Urinary bladder (tissue), 4 donors: ENCODE results near the gene NAT8L. TPM values are rescaled to one million over a fixed set of nuclear protein-coding genes. Genes with fewer than 3 reads are reported as not detected.

ENCODE experiments used
- DNase-seq: peaks from one replicate; pipeline ENCODE4 v3.0.0-alpha.2; 2015; ENCODE audit errors: extremely low spot score
- H3K27ac ChIP-seq: one replicate; pipeline ENCODE4 v1.5.1; 2013; ENCODE audit warnings: low read depth, mild to moderate bottlenecking, moderate library complexity
- H3K36me3 ChIP-seq: one replicate; pipeline ENCODE4 v1.6.1; 2013; ENCODE audit warnings: mild to moderate bottlenecking, moderate library complexity; ENCODE audit not compliant: insufficient read depth
- H3K4me1 ChIP-seq: one replicate; pipeline ENCODE4 v1.6.1; 2013; ENCODE audit warnings: mild to moderate bottlenecking, moderate library complexity; ENCODE audit not compliant: insufficient read depth
- H3K4me3 ChIP-seq: one replicate; pipeline ENCODE4 v1.5.1; 2013; ENCODE audit warnings: low read depth, low read length
- WGBS: extraction: QIAGEN DNeasy Blood & Tissue Kit; methylation state at CpG from one replicate; pipeline ENCODE4 v1.1.7; 2013; 5-methylcytosine and 5-hydroxymethylcytosine counted together
- polyA plus RNA-seq: library from polyadenylated mRNA; stranded (reverse); fragments of 200-250 nt; gene quantifications from one replicate; pipeline ENCODE4 v1.2.3, GENCODE V29; 2013
- total RNA-seq: library from RNA; depleted of rRNA; stranded (reverse); fragments of >200 nt; gene quantifications from one replicate; pipeline ENCODE4 v1.2.3, GENCODE V29; 2014
- donor health status: healthy with polysubstance abuse.
- donor health status: healthy.

Gene NAT8L
- total and polyA plus RNA-seq, 2 donors: 0.16 to 0.82 TPM

DNA sequence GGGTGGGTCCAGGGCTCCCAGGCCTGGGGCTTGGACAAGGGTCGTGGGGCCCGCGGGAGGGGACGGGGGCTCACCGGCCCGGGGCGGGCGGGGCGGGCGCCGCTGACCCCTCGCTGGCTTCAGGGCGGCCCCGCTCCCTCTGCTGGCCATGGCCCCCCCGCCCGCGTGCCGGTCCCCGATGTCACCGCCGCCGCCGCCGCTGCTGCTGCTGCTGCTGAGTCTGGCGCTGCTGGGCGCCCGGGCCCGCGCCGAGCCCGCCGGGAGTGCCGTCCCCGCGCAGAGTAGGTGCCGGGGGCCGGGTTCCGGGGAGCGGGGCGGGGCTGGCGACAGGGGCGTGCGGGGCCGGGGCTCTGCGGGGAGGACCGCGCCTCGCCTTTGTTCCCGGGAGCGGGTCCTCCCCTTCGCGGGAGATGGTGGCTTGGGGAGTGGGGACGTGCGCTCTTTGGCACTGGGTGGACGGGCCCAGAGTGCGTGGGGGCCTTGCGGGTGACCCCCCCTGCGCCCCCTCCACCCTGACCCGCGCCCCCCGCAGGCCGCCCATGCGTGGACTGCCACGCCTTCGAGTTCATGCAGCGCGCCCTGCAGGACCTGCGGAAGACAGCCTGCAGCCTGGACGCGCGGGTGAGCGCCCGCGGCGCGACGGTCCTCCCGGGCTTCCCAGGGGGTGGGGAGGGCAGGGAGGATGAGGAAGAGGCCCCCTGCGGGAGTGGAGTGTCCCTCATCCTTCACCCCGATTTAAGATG, 16.8 kb upstream of the NAT8L start:
- Histone ChIP-seq H3K4me3 (peak overlapping the region; percentile 88), H3K27ac (no peak overlapping the region), H3K36me3 (no peaks in the 10 kb centered on the region), H3K4me1 (peaks cover 9% of the 10 kb centered on the region)
- WGBS: 1% methylated on average over 72 of the region's 80 CpGs
- DNase-seq: no peak

DNA sequence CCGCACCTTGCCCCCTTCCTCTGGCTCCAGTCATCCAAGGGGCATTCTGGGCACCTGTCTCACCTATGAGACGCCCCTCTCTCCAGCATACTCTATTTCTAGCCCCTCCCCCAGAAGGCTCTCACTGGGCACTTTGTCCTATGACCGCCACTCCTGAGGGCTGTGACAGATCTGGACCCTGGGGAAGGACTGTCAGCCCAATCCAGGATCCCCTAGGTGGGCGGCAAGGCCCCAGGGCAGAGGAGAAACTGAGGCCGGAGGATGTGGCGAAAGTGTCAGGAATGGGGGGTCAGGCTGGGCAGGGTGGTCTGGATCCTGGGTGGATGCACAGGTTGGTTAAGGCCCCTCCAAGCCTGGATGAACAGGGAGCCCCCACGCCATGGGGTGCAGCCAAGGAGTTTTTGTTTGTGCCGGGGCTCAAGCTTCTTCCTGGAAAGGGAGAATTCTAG, 16.2 kb upstream of the NAT8L start:
- 87% methylated on average over 8 of the region's 8 CpGs for WGBS
- Histone ChIP-seq H3K27ac (no peak overlapping the region), H3K4me1 (peaks cover 9% of the 10 kb centered on the region), H3K4me3 (no peak overlapping the region), H3K36me3 (no peaks in the 10 kb centered on the region)
- no peak for DNase-seq

DNA sequence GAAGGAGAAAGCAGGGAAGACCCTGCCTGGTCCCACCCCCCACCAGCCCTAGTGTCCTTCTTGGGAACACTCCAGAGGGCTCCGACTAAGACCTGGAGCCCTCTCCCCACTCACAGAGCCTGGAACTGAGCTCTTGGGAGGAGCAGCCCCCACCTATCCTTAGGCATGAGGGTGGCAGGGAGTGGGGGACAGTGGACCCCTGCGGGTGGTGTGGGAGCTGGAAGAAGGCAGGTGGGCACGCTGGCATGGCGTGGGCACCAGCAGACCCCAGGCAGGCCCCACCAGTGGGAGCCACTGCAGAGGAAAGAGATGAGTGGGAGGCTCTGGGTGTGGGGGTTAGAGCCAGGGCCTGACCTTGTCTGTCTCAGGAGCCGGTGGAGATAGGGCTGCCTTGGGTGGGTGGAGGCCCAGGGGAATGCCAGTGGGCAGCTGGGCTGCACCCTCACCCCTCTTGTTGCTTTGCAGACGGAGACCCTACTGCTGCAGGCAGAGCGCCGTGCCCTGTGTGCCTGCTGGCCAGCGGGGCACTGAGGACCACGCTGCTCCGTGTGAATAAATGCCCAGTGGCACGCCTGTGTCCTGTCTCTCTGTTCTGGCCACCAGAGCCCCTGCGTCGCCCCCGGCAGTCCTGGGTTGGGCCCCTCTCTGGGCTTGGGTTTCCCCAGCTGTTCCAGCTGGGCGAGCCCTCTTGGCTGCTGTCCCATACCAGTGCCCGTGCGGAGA, 15.6 kb upstream of the NAT8L start:
- DNase-seq: no peak
- Histone ChIP-seq H3K4me3 (no peak overlapping the region), H3K4me1 (peaks cover 9% of the 10 kb centered on the region), H3K27ac (no peak overlapping the region), H3K36me3 (no peaks in the 10 kb centered on the region)
- 89% methylated on average over 18 of the region's 18 CpGs for WGBS

DNA sequence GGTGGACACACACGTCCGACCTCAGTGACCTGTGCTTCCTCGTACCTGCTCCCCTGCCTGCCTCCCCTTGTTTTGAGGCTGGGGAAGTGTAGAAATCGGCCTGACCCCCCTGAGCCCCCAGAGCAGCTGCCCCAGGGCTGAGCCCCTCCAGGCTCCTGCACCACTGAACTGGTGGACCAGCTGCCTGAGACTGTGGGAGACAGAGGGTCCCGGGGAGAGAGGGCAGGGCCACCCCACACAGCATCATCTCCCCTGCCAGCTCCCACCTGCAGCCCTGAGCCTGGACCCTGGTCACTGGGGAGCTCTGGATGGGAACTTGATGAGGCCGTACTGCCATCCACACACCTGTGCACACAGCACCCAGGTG, 15.0 kb upstream of the NAT8L start:
- Histone ChIP-seq H3K36me3 (no peaks in the 10 kb centered on the region), H3K27ac (no peak overlapping the region), H3K4me1 (peaks cover 9% of the 10 kb centered on the region), H3K4me3 (no peak overlapping the region)
- no peak for DNase-seq
- 93% methylated on average over 6 of the region's 6 CpGs for WGBS

DNA sequence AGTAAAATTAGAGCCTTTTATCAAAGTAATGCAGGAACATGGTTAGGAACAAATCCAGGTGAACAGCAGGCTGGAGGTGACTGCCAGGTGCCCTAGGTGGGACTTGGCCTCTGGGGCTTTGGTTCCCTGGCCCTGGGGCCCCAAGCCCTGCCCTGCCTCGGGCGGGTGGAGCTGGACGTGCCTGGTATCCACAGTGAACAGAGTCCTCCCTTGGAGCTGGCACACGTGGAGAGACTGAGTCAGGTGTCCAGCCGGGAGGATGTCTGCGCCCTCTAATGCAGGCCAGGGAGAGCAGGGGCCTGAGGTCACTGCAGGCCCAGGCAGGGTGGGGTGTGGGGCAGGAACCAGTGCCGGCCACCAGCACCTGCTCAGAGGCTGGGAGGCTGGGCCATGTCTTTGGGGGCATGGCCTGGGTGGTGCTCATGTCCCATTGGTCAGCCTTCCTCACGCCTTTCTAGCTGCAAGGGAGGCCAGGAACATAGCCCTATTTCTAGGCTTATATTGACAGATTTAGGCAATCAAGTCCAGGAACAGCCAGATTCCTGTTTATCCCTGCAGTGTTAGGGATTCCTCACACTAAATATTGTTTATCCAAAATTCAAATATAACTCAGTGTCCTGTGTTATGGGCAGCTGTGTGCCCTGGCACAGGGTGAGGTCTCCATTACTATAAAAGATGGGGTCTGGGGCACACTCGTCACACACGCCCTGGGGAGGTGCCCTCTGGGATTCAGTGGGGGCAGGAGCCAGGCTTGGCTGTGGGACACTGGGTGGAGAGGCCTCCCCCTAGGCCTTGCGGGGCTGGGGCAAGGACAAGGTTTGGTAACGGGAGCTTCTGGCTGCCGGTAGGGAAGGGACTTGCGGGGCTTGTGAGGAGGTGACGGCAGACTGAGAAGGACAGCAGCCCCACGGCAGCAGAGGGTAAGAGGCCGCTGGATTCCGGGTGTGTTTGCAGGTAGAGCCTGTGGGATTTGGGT, 14.3 kb upstream of the NAT8L start:
- 84% methylated on average over 18 of the region's 18 CpGs for WGBS
- DNase-seq: no peak
- peaks cover 9% of the 10 kb centered on the region for H3K4me1 ChIP-seq

DNA sequence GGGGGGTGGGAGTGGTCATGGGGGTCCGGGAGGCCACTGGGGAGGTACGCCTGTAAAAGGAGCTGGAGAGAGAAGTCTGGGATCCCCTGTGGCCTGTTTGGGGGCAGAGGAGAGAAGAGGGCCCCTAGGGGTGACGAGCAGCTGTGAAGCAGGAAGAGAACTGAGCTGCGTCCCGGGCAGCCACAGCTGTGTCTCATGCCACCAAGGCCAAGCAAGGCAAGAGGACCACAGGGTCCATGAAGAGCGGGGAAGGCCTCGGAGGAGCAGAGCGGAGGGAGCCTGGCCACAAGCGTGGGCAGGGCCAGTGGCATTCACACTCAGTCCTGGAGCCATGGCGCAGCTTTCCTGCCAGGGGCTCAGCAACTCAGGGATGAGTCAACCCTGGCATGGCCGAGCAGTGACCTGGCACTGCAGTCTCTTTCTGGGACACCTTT, 13.6 kb upstream of the NAT8L start:
- DNase-seq: no peak
- Histone ChIP-seq H3K4me3 (no peak overlapping the region), H3K4me1 (peaks cover 9% of the 10 kb centered on the region), H3K27ac (no peak overlapping the region), H3K36me3 (no peaks in the 10 kb centered on the region)
- WGBS: 72% methylated on average over 11 of the region's 11 CpGs

More for the DNA sequence above, 14.3 kb upstream of the NAT8L start:
- Histone ChIP-seq H3K27ac (no peak overlapping the region), H3K4me3 (no peak overlapping the region), H3K36me3 (no peaks in the 10 kb centered on the region)

DNA sequence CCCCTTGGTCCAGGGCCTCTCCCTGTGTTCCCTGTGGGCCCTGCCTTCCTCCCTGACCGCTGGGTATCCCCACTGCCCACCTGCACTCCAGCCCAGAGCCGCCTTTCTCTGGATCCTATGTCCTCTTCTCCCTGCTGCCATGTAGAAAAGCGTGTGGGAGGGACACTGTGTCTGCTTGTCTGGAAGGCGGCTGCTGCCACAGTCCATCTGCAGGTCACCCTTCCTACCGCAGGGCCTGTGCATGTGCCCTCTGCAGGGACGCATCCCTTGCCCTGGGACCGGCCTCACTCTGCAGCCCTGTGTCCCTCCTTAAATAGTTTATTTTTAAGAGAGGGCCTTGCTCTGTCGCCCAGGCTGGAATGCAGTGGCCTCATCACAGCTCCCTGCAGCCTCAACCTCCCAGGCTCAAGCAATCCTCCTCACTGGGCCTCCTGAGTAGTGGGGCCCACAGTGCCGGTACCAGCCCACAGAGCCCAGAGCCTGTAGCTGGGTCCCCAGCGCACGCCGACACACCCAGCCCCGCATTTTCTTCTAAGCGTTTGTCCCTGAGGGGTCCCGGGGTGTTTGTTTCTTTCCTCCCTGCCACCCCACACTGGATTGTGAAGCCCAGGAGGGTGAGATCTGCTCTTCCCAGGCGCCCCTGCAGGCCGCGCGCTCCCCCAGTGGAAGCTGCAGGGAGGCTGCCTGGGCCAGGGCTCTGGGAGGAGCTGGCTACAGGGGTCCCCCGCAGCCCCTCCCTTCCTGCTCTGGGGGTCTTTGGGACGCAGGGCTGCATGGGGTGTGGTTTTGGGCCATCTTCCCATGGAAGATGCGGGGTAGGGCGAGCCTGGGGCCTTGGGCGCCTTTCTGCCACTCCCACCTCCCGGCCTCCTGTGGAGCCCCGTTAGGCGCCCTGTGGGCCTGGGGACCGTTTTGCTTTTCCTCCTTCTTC, 12.8 kb upstream of the NAT8L start:
- DNase-seq: no peak
- no peaks in the 10 kb centered on the region for H3K36me3 ChIP-seq
- H3K4me3 ChIP-seq: no peak overlapping the region
- WGBS: 60% methylated on average over 28 of the region's 28 CpGs
- H3K4me1 ChIP-seq: peaks cover 5% of the 10 kb centered on the region
- H3K27ac ChIP-seq: no peak overlapping the region

DNA sequence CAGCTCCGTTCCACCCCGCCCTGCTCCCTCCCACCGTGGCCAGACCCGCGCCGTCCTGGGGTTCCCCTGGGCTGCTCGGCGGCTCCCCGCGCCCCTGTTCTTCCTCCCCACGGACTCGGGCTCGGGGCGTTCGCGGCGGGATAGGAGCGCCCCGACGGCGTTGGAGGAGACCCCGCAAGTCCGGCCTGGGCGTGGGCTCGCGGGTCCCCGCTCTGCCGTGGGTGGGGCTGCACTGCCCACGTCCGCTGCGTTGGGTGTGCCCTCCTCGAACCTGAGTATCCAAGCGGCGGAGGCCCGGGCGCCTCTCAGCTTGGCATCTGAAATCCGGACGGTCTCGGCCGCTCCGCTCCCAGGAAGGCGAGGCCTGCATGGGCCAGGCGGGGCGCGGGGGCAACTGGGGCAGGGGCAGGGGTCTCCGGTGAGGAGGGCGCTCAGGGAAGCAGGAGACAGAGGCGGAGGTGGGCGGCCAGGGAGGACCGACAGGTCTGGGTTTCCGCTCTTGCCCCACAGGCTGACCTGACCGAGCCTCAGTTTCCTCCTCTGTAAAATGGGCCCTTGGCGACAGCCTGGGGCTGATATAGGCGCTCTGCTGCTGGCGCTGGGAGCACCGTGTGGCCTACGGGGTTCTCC, 12.0 kb upstream of the NAT8L start:
- DNase-seq: no peak
- H3K4me3 ChIP-seq: no peak overlapping the region
- 38% methylated on average over 57 of the region's 57 CpGs for WGBS
- H3K36me3 ChIP-seq: no peaks in the 10 kb centered on the region
- no peak overlapping the region for H3K27ac ChIP-seq
- H3K4me1 ChIP-seq: peaks cover 3% of the 10 kb centered on the region

DNA sequence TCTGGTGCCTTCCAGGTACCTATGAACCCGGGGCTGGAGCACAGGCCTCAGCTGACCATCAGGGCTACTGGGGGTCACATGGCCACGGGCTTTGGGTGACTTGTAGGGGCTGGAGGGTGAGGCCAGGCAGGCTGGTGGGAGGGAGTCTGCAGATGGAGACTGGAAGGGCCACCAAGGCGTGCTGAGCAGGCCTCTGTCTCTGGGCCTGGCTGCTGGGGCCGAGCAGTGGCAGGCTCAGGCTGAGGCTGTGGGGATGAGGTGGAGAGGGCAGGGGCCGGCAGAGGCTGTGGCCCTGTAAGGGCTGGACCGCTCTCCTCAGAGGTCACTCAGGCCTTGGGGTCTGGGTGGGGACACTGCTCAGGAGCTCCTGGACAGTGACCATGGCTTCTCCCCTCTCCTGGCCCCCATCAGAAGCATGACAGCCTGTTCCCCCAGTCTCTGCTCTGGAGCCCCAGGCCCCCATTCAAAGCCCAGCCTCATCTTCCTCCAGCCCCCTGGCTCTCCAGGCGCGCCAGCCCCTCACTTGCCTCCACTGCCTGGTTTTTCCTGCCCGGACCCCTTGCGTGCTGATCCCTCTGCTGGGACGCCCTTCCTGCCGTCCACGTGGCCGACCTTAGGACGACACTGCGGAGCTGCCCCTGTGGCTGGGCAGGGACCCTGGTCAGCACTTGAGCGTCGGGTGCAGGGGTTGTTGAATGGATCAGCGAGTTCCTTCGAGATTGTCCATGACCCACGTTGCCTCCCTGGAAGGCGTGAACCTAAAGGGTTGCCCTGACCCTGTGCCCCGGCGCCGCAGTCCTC, 11.1 kb upstream of the NAT8L start:
- no peaks in the 10 kb centered on the region for H3K36me3 ChIP-seq
- 85% methylated on average over 25 of the region's 25 CpGs for WGBS
- H3K4me3 ChIP-seq: no peak overlapping the region

DNA sequence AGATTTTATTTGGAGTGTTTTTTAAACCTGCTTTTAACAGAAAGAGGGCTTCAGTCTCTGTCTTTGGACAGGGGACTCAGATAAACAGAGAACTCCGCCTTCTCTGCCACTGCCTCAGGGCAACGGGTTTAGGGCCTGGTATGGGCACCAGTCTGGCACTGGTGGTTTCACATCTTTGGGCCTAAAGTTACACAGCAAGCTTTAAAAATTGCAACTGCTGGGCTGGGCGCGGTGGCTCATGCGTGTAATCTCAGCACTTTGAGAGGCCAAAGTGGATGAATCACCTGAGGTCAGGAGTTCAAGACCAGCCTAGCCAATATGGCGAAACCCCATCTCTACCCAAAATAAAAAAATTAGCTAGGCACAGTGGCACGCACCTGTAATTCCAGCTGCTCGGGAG, 10.3 kb upstream of the NAT8L start:
- Histone ChIP-seq H3K4me1 (peaks cover 2% of the 10 kb centered on the region), H3K36me3 (no peaks in the 10 kb centered on the region), H3K4me3 (no peak overlapping the region), H3K27ac (no peak overlapping the region)
- WGBS: 91% methylated on average over 8 of the region's 8 CpGs
- no peak for DNase-seq

More for the DNA sequence above, 11.1 kb upstream of the NAT8L start:
- Histone ChIP-seq H3K4me1 (peaks cover 2% of the 10 kb centered on the region), H3K27ac (no peak overlapping the region)
- DNase-seq: no peak

DNA sequence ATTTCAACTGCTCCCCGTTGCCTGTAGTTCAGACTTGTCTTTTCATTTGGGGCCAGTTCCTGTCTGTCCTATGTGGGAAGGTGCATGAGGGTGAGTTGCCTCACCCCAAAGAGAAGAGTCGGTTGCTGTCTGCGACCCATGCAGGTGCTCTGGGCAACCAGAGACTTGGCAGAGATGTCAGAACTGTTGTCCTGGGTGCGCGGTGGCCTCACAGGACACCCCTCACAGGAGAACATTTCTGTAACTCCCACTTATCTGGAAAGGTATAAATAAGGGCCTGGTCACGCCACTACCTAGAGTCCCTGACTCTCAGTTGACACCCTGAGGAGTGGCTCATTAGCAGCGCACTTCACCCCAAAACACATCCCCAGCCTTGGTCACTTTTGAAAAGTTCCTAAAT, 9.7 kb upstream of the NAT8L start:
- DNase-seq: no peak
- WGBS: 90% methylated on average over 7 of the region's 7 CpGs
- peaks cover 2% of the 10 kb centered on the region for H3K4me1 ChIP-seq
- H3K27ac ChIP-seq: no peak overlapping the region
- no peaks in the 10 kb centered on the region for H3K36me3 ChIP-seq
- H3K4me3 ChIP-seq: no peak overlapping the region

DNA sequence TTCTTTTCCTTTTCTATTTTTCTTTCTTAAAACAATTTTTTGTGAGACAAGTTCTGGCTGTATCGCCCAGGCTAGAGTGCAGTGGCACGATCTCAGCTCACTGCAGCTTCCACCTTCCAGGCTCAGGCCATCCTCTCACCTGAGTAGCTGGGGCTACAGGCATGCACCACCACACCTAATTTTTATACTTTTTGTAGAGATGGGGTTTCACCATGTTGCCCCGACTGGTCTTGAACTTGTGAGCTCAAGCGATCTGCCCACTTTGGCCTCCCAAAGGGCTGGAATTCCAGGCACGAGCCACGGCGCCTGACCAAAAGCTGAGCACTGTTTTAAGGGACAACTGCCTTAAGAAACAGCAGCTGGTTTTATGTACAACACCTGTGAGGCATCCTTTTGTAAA, 9.3 kb upstream of the NAT8L start:
- Histone ChIP-seq H3K4me1 (peaks cover 2% of the 10 kb centered on the region), H3K27ac (no peak overlapping the region), H3K36me3 (no peaks in the 10 kb centered on the region), H3K4me3 (no peak overlapping the region)
- DNase-seq: no peak
- 78% methylated on average over 7 of the region's 7 CpGs for WGBS
